GM23338 (cell line): ENCODE data around the gene TIMM22. TPM values are rescaled to one million over a fixed set of nuclear protein-coding genes. Genes with fewer than 3 reads are reported as not detected.
A peak's percentile ranks its signal among the peaks of the same experiment; 100 is the strongest.

Experiments
- ATAC-seq: fragments of 200-7000 bp; cut with Tn5 transposase; 3 replicates; pipeline ENCODE4 v1.9.1; 2020
- DNase-seq: peaks from one replicate; pipeline ENCODE4 v3.0.0-alpha.2; 2015; ENCODE audit warnings: low spot score
- H2AFZ ChIP-seq: fragments of 200-600 bp; sonication (generic); 2 replicates; pipeline ENCODE4 v1.8.0; 2016; ENCODE audit warnings: antibody characterized with exemption, mild to moderate bottlenecking, moderate library complexity
- H3F3A ChIP-seq: fragments of 200-600 bp; sonication (generic); replicated peaks from 2 replicates; pipeline ENCODE4 v1.8.0; 2017; ENCODE audit warnings: antibody characterized with exemption, mixed run types, low read depth
- H3K27ac ChIP-seq: fragments of 200-600 bp; sonication (generic); 2 replicates; pipeline ENCODE4 v1.6.1; 2016; ENCODE audit warnings: low read depth
- H3K27me3 ChIP-seq: fragments of 200-600 bp; sonication (generic); 2 replicates; pipeline ENCODE4 v1.8.0; 2016; ENCODE audit warnings: mild to moderate bottlenecking, mixed run types, moderate library complexity; ENCODE audit not compliant: insufficient read depth
- H3K36me3 ChIP-seq: fragments of 200-600 bp; sonication (generic); 2 replicates; pipeline ENCODE4 v1.8.0; 2016; ENCODE audit warnings: mild to moderate bottlenecking; ENCODE audit not compliant: insufficient read depth
- H3K4me1 ChIP-seq: fragments of 200-600 bp; sonication (generic); 2 replicates; pipeline ENCODE4 v1.8.0; 2016; ENCODE audit warnings: mild to moderate bottlenecking, moderate library complexity; ENCODE audit not compliant: insufficient read depth
- H3K4me2 ChIP-seq: fragments of 200-600 bp; sonication (generic); 2 replicates; pipeline ENCODE4 v1.7.1; 2017; ENCODE audit warnings: mixed run types
- H3K4me3 ChIP-seq: fragments of 200-600 bp; sonication (generic); 2 replicates; pipeline ENCODE4 v1.6.1; 2016; ENCODE audit warnings: mixed run types
- H3K79me2 ChIP-seq: fragments of 200-600 bp; sonication (generic); replicated peaks from 2 replicates; pipeline ENCODE4 v1.8.0; 2017; ENCODE audit warnings: mild to moderate bottlenecking; ENCODE audit not compliant: insufficient read depth
- H3K9me2 ChIP-seq: fragments of 200-600 bp; sonication (generic); 2 replicates; pipeline ENCODE4 v1.8.0; 2017; ENCODE audit not compliant: insufficient read depth
- H4K20me1 ChIP-seq: fragments of 200-600 bp; sonication (generic); replicated peaks from 2 replicates; pipeline ENCODE4 v1.8.0; 2017; ENCODE audit warnings: mild to moderate bottlenecking; ENCODE audit not compliant: insufficient read depth
- H3K27ac Mint-ChIP-seq: 2 replicates; pipeline ENCODE4 v1.8.0; 2020; ENCODE audit warnings: inconsistent platforms, mild to moderate bottlenecking, moderate library complexity, mixed read lengths
- H3K27me3 Mint-ChIP-seq: 3 replicates; pipeline ENCODE4 v1.8.0; 2022; ENCODE audit warnings: low read depth, mild to moderate bottlenecking, moderate library complexity, mixed read lengths, inconsistent platforms; ENCODE audit not compliant: insufficient read depth, poor library complexity
- H3K36me3 Mint-ChIP-seq: 3 replicates; pipeline ENCODE4 v1.8.0; 2021; ENCODE audit warnings: low read depth, mild to moderate bottlenecking, inconsistent platforms, moderate library complexity, mixed read lengths
- H3K4me1 Mint-ChIP-seq: 3 replicates; pipeline ENCODE4 v1.8.0; 2020; ENCODE audit warnings: mild to moderate bottlenecking, inconsistent platforms, mixed read lengths
- H3K4me3 Mint-ChIP-seq: 3 replicates; pipeline ENCODE4 v1.8.0; 2021; ENCODE audit warnings: moderate library complexity, mild to moderate bottlenecking, inconsistent platforms, mixed read lengths
- H3K9me3 Mint-ChIP-seq: 3 replicates; pipeline ENCODE4 v1.8.0; 2020; ENCODE audit warnings: moderate library complexity, mild to moderate bottlenecking, inconsistent platforms, mixed read lengths
- CREB1 ChIP-seq: fragments of 250-450 bp; sonication (Bioruptor Pico); IDR thresholded peaks from 2 replicates; pipeline ENCODE4 v1.5.0; 2020; ENCODE audit warnings: low read depth, mild to moderate bottlenecking, moderate library complexity
- EZH2 ChIP-seq: fragments of 200-600 bp; sonication (generic); IDR thresholded peaks from one replicate; pipeline ENCODE4 v1.8.0; 2017; ENCODE audit warnings: antibody characterized with exemption, mild to moderate bottlenecking, low read depth; ENCODE audit not compliant: unreplicated experiment
- EZH2phosphoT487 ChIP-seq: fragments of 200-600 bp; sonication (generic); IDR thresholded peaks from one replicate; pipeline ENCODE4 v1.8.1; 2018; ENCODE audit warnings: antibody characterized with exemption; ENCODE audit not compliant: unreplicated experiment
- JUNB ChIP-seq: IDR thresholded peaks from one replicate; pipeline ENCODE4 v1.6.1; 2016; ENCODE audit warnings: antibody characterized with exemption; ENCODE audit not compliant: unreplicated experiment
- NANOG ChIP-seq: IDR thresholded peaks from 2 replicates; pipeline ENCODE4 v1.6.1; 2016; ENCODE audit warnings: antibody characterized with exemption, borderline replicate concordance
- POLR2AphosphoS5 ChIP-seq: IDR thresholded peaks from 2 replicates; pipeline ENCODE4 v1.6.1; 2016; ENCODE audit warnings: antibody characterized with exemption, low read depth
- REST ChIP-seq: IDR thresholded peaks from one replicate; pipeline ENCODE4 v1.6.1; 2018; ENCODE audit warnings: antibody characterized with exemption; ENCODE audit not compliant: unreplicated experiment
- STAT1 ChIP-seq: IDR thresholded peaks from one replicate; pipeline ENCODE4 v1.6.1; 2016; ENCODE audit warnings: antibody characterized with exemption; ENCODE audit not compliant: unreplicated experiment
- ZNF114 ChIP-seq: fragments of 250-450 bp; sonication (Bioruptor Pico); IDR thresholded peaks from 2 replicates; pipeline ENCODE4 v1.5.0; 2020; ENCODE audit warnings: mild to moderate bottlenecking, moderate library complexity
- ZNF331 ChIP-seq: fragments of 250-450 bp; sonication (Bioruptor Pico); IDR thresholded peaks from 2 replicates; pipeline ENCODE4 v1.5.0; 2020; ENCODE audit warnings: low read depth, mild to moderate bottlenecking, moderate library complexity
- ZNF462 ChIP-seq: fragments of 250-450 bp; sonication (Bioruptor Pico); IDR thresholded peaks from 2 replicates; pipeline ENCODE4 v1.5.0; 2020; ENCODE audit warnings: mild to moderate bottlenecking, moderate library complexity
- polyA plus RNA-seq: library from polyadenylated mRNA; unstranded; fragments of >200 nt; fragmentation: Nextera tagmentation; extraction: Ambion mirVana; gene quantifications from 2 replicates; pipeline ENCODE4 v1.2.1, GENCODE V29; 2016
- total RNA-seq: library from RNA; depleted of rRNA; stranded (reverse); fragments of >200 nt; shearing (Covaris generic); gene quantifications from 2 replicates; pipeline ENCODE4 v1.2.3, GENCODE V29; 2014
- TF ChIP-seq, protein P1 (sequence below), 2 experiments: fragments of 200-600 bp in 1 of 2; sonication (generic) in 1 of 2; conservative IDR thresholded peaks; 2 replicates each; pipeline versions ENCODE4 v1.5.1 to v1.6.1; 2016 to 2017; ENCODE audit warnings: antibody characterized with exemption in 2 of 2, low read depth in 2 of 2, mild to moderate bottlenecking in 2 of 2, moderate library complexity in 1 of 2
- TF ChIP-seq, protein P2 (sequence below): IDR thresholded peaks from 2 replicates; pipeline ENCODE4 v1.6.1; 2016; ENCODE audit warnings: antibody characterized with exemption

Gene TIMM22
- total and polyA plus RNA-seq, 2 experiments from 2014 or later, result 21.9 to 24.4 TPM

GRCh38 chr17:1039123-1039507 is 42.2 kb downstream of the TIMM22 start (continued):
- TF ChIP-seq STAT1 (no peak), NANOG (no peak), CREB1 (CRISPR knock-in tag) (no peak), REST (no peak), JUNB (no peak), EZH2phosphoT487 (no peak), ZNF331 (CRISPR knock-in tag) (no peak)
- TF ChIP-seq, protein P1, sequence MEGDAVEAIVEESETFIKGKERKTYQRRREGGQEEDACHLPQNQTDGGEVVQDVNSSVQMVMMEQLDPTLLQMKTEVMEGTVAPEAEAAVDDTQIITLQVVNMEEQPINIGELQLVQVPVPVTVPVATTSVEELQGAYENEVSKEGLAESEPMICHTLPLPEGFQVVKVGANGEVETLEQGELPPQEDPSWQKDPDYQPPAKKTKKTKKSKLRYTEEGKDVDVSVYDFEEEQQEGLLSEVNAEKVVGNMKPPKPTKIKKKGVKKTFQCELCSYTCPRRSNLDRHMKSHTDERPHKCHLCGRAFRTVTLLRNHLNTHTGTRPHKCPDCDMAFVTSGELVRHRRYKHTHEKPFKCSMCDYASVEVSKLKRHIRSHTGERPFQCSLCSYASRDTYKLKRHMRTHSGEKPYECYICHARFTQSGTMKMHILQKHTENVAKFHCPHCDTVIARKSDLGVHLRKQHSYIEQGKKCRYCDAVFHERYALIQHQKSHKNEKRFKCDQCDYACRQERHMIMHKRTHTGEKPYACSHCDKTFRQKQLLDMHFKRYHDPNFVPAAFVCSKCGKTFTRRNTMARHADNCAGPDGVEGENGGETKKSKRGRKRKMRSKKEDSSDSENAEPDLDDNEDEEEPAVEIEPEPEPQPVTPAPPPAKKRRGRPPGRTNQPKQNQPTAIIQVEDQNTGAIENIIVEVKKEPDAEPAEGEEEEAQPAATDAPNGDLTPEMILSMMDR (conservative IDR thresholded peaks at IDR 0.05; ENCODE audit: low read depth in 2 of 2), result no peak
- TF ChIP-seq, protein P2, sequence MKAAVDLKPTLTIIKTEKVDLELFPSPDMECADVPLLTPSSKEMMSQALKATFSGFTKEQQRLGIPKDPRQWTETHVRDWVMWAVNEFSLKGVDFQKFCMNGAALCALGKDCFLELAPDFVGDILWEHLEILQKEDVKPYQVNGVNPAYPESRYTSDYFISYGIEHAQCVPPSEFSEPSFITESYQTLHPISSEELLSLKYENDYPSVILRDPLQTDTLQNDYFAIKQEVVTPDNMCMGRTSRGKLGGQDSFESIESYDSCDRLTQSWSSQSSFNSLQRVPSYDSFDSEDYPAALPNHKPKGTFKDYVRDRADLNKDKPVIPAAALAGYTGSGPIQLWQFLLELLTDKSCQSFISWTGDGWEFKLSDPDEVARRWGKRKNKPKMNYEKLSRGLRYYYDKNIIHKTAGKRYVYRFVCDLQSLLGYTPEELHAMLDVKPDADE, result no peak

- peaks cover 3% of the 10 kb centered on the region; the same call in 1 of the 2 replicates for H3K4me1 ChIP-seq
- no peaks in the 10 kb centered on the region for H3K9me2 ChIP-seq
- ATAC-seq, result peak; percentile 23
- Mint-ChIP-seq H3K4me1 (peaks cover 10% of the 10 kb centered on the region), H3K27ac (no peak overlapping the region), H3K9me3 (peaks cover 6% of the 10 kb centered on the region; the same call in 2 of the 3 replicates), H3K36me3 (peaks cover 9% of the 10 kb centered on the region; the same call in 2 of the 3 replicates), H3K27me3 (peaks cover 4% of the 10 kb centered on the region), H3K4me3 (no peak overlapping the region)
- H3K4me2 ChIP-seq, result no peak overlapping the region
- no peaks in the 10 kb centered on the region for H3K27me3 ChIP-seq
- H3K4me3 ChIP-seq, result no peak overlapping the region
- no peak for DNase-seq
- H2AFZ ChIP-seq, result no peak overlapping the region
- no peaks in the 10 kb centered on the region for H3K79me2 ChIP-seq
- H3F3A ChIP-seq, result no peaks in the 10 kb centered on the region; the same call in 1 of the 2 replicates
- H4K20me1 ChIP-seq, result no peaks in the 10 kb centered on the region
- H3K27ac ChIP-seq, result no peak overlapping the region
- no peaks in the 10 kb centered on the region for H3K36me3 ChIP-seq
- TF ChIP-seq ZNF462 (no peak), EZH2 (no peak), ZNF114 (CRISPR knock-in tag) (no peak), POLR2AphosphoS5 (no peak), ZNF331 (CRISPR knock-in tag) (no peak)
Measured at GRCh38 chr17:1039511-1040215, 42.7 kb downstream of the TIMM22 start.
